H1 (cell line): ENCODE results near the gene DPEP1. TPM values are rescaled to one million over a fixed set of nuclear protein-coding genes. Genes with fewer than 3 reads are reported as not detected.

Experiments used
- CTCF ChIA-PET: fragments of 300-600 bp; sonication (Branson Sonifier 250); formaldehyde crosslinking; loops from one replicate; lab custom pipeline; 2021; ENCODE audit not compliant: partially characterized antibody; lab: Charles Lee
- POLR2A ChIA-PET: fragments of 300-600 bp; sonication (Branson Sonifier 250); formaldehyde crosslinking; loops from one replicate; lab custom pipeline; 2021; ENCODE audit warnings: inconsistent platforms; ENCODE audit not compliant: partially characterized antibody; lab: Charles Lee
- DNase-seq, 2 experiments: peaks; one replicate each; pipeline versions ENCODE4 v3.0.0 to v3.0.0-alpha.2; 2010 to 2022; ENCODE audit warnings: low spot score in 2 of 2, low read depth in 1 of 2, mixed read lengths in 1 of 2
- FAIRE-seq: peaks from 2 replicates; lab custom pipeline; 2011; peaks lifted over from hg19 to GRCh38; lab: Jason Lieb, UNC
- H2AFZ ChIP-seq: 2 replicates; pipeline ENCODE4 v1.8.1; 2012; ENCODE audit warnings: low read length, inconsistent platforms
- H2AK5ac ChIP-seq: 2 replicates; pipeline ENCODE4 v1.6.1; 2013; ENCODE audit warnings: low read depth, low read length
- H2BK120ac ChIP-seq: replicated peaks from 2 replicates; pipeline ENCODE3; 2013; ENCODE audit warnings: low read depth, low read length, inconsistent platforms
- H2BK12ac ChIP-seq: 2 replicates; pipeline ENCODE4 v1.6.1; 2013; ENCODE audit warnings: low read depth, low read length
- H2BK15ac ChIP-seq: 2 replicates; pipeline ENCODE4 v1.6.1; 2013; ENCODE audit warnings: low read length
- H2BK20ac ChIP-seq: 2 replicates; pipeline ENCODE4 v1.6.1; 2013; ENCODE audit warnings: low read length
- H2BK5ac ChIP-seq: 2 replicates; pipeline ENCODE4 v1.6.1; 2013; ENCODE audit warnings: low read depth, low read length
- H3K14ac ChIP-seq: 2 replicates; pipeline ENCODE4 v1.6.1; 2013; ENCODE audit warnings: inconsistent platforms; ENCODE audit not compliant: insufficient read length
- H3K18ac ChIP-seq: 2 replicates; pipeline ENCODE4 v1.6.1; 2013; ENCODE audit warnings: low read length; ENCODE audit errors: extremely low read depth
- H3K23ac ChIP-seq: 2 replicates; pipeline ENCODE4 v1.6.1; 2013; ENCODE audit warnings: inconsistent platforms; ENCODE audit not compliant: insufficient read length
- H3K23me2 ChIP-seq: 2 replicates; pipeline ENCODE4 v1.6.1; 2013; ENCODE audit warnings: low read depth, low read length
- H3K27ac ChIP-seq: 2 replicates; pipeline ENCODE4 v1.6.1; 2011; ENCODE audit warnings: low read depth, low read length, inconsistent platforms
- H3K27me3 ChIP-seq, 4 experiments: replicated peaks in 1 of 4; 1 replicate in 1 of 4; 2 replicates in 3 of 4; pipeline versions ENCODE4 v1.6.1 to v1.8.1; 2011 to 2013; ENCODE audit warnings: low read length in 3 of 4, mild to moderate bottlenecking in 3 of 4, inconsistent platforms in 2 of 4, mixed read lengths in 2 of 4, moderate library complexity in 1 of 4; ENCODE audit not compliant: control insufficient read depth in 3 of 4, insufficient read depth in 3 of 4; ENCODE audit errors: extremely low read depth in 1 of 4
- H3K36me3 ChIP-seq, 4 experiments: 2 replicates each; pipeline versions ENCODE4 v1.6.1 to v1.8.1; 2011 to 2013; ENCODE audit warnings: mild to moderate bottlenecking in 4 of 4, low read length in 3 of 4, moderate library complexity in 2 of 4, control low read depth in 1 of 4, inconsistent platforms in 1 of 4; ENCODE audit not compliant: insufficient read depth in 4 of 4, control insufficient read depth in 2 of 4
- H3K4ac ChIP-seq: replicated peaks from 2 replicates; pipeline ENCODE3; 2013; ENCODE audit warnings: low read length, low read depth, mixed read lengths, inconsistent platforms; ENCODE audit not compliant: insufficient read length
- H3K4me1 ChIP-seq, 4 experiments: replicated peaks in 1 of 4; 1 replicate in 1 of 4; 2 replicates in 3 of 4; pipeline versions ENCODE4 v1.6.1 to v1.8.1; 2011 to 2013; ENCODE audit warnings: low read length in 3 of 4, inconsistent platforms in 2 of 4, mixed read lengths in 1 of 4; ENCODE audit not compliant: insufficient read depth in 4 of 4, control insufficient read depth in 3 of 4
- H3K4me2 ChIP-seq, 2 experiments: 2 replicates each; pipeline versions ENCODE4 v1.6.1 to v1.8.1; 2011 to 2013; ENCODE audit warnings: low read depth in 2 of 2, low read length in 2 of 2, control low read depth in 1 of 2, inconsistent platforms in 1 of 2, mild to moderate bottlenecking in 1 of 2; ENCODE audit not compliant: insufficient read depth in 1 of 2
- H3K4me3 ChIP-seq, 4 experiments: fragments of 200-600, 300-600 bp in 1 of 4; sonication (generic), shearing (Covaris generic), sonication (Bioruptor Twin) in 1 of 4; 2 replicates each; pipeline versions ENCODE4 v1.5.1 to v1.8.1; 2011 to 2016; ENCODE audit warnings: low read length in 4 of 4, low read depth in 3 of 4, control low read depth in 2 of 4, inconsistent platforms in 2 of 4, mild to moderate bottlenecking in 2 of 4, mixed read lengths in 1 of 4, moderate library complexity in 1 of 4; ENCODE audit not compliant: insufficient read depth in 2 of 4; ENCODE audit errors: extremely low read depth in 1 of 4
- H3K56ac ChIP-seq: replicated peaks from 2 replicates; pipeline ENCODE3; 2013; ENCODE audit warnings: low read depth, mild to moderate bottlenecking, mixed read lengths, low read length, inconsistent platforms; ENCODE audit not compliant: insufficient read length
- H3K79me1 ChIP-seq: 2 replicates; pipeline ENCODE4 v1.6.1; 2013; ENCODE audit warnings: low read depth, low read length, control low read depth
- H3K79me2 ChIP-seq, 2 experiments: 2 replicates each; pipeline versions ENCODE4 v1.6.1 to v1.8.1; 2012 to 2013; ENCODE audit warnings: low read length in 2 of 2, mild to moderate bottlenecking in 2 of 2, inconsistent platforms in 1 of 2; ENCODE audit not compliant: insufficient read depth in 2 of 2, control insufficient read depth in 1 of 2
- H3K9ac ChIP-seq, 4 experiments: replicated peaks in 1 of 4; 1 replicate in 1 of 4; 2 replicates in 3 of 4; pipeline versions ENCODE4 v1.6.1 to v1.8.1; 2011 to 2013; ENCODE audit warnings: low read depth in 3 of 4, low read length in 3 of 4, control low read depth in 2 of 4, mild to moderate bottlenecking in 2 of 4, moderate library complexity in 2 of 4, inconsistent platforms in 1 of 4; ENCODE audit errors: extremely low read depth in 1 of 4
- H3K9me3 ChIP-seq, 2 experiments: 2 replicates each; pipeline versions ENCODE4 v1.6.1 to v1.8.1; 2012 to 2013; ENCODE audit warnings: mild to moderate bottlenecking in 2 of 2, moderate library complexity in 2 of 2, control low read depth in 1 of 2, inconsistent platforms in 1 of 2, low read depth in 1 of 2, low read length in 1 of 2, mixed read lengths in 1 of 2; ENCODE audit not compliant: insufficient read depth in 2 of 2
- H4K20me1 ChIP-seq, 2 experiments: replicated peaks in 1 of 2; 2 replicates each; pipeline versions ENCODE3 to v1.8.1; 2011 to 2013; ENCODE audit warnings: inconsistent platforms in 2 of 2, low read length in 2 of 2, mild to moderate bottlenecking in 1 of 2; ENCODE audit not compliant: insufficient read depth in 2 of 2, control insufficient read depth in 1 of 2
- H4K5ac ChIP-seq: 2 replicates; pipeline ENCODE4 v1.6.1; 2013; ENCODE audit warnings: low read length, low read depth, mixed read lengths, inconsistent platforms; ENCODE audit not compliant: insufficient read length
- H4K8ac ChIP-seq: 2 replicates; pipeline ENCODE4 v1.8.0; 2013; ENCODE audit warnings: mild to moderate bottlenecking, moderate library complexity, low read length, inconsistent platforms; ENCODE audit not compliant: insufficient read depth; ENCODE audit errors: extremely low read depth
- H4K91ac ChIP-seq: replicated peaks from 2 replicates; pipeline ENCODE3; 2013; ENCODE audit warnings: low read length, mixed read lengths, inconsistent platforms; ENCODE audit not compliant: insufficient read length
- BCL11A ChIP-seq, 2 experiments: IDR thresholded peaks; one replicate each; pipeline ENCODE4 v1.6.1; 2011; ENCODE audit warnings: low read depth in 2 of 2, low read length in 2 of 2, mild to moderate bottlenecking in 2 of 2
- CHD1 ChIP-seq: IDR thresholded peaks from 2 replicates; pipeline ENCODE4 v1.6.1; 2012; ENCODE audit warnings: low read depth, low read length, improper control_type of control experiment
- EP300 ChIP-seq, 2 experiments: IDR thresholded peaks; 1 replicate in 1 of 2; 2 replicates in 1 of 2; pipeline ENCODE4 v1.6.1; 2011 to 2012; ENCODE audit warnings: low read depth in 2 of 2, low read length in 2 of 2, mild to moderate bottlenecking in 2 of 2, borderline replicate concordance in 1 of 2, inconsistent platforms in 1 of 2, moderate library complexity in 1 of 2
- KDM4A ChIP-seq: IDR thresholded peaks from one replicate; pipeline ENCODE4 v1.7.1; 2012; ENCODE audit warnings: low read depth, mild to moderate bottlenecking, moderate library complexity, low read length, inconsistent platforms; ENCODE audit not compliant: severe bottlenecking
- RAD21 ChIP-seq, 2 experiments: IDR thresholded peaks in 1 of 2; conservative IDR thresholded peaks in 1 of 2; 2 replicates each; pipeline ENCODE4 v1.6.1; 2011; ENCODE audit warnings: low read depth in 2 of 2, low read length in 2 of 2, improper control_type of control experiment in 1 of 2, inconsistent platforms in 1 of 2, mild to moderate bottlenecking in 1 of 2, moderate library complexity in 1 of 2
- RBBP5 ChIP-seq: IDR thresholded peaks from 2 replicates; pipeline ENCODE4 v1.7.1; 2012; ENCODE audit warnings: low read depth, mild to moderate bottlenecking, inconsistent platforms, low read length, moderate library complexity, borderline replicate concordance
- SIX5 ChIP-seq: IDR thresholded peaks from 2 replicates; pipeline ENCODE4 v1.6.1; 2011; ENCODE audit warnings: mild to moderate bottlenecking, low read depth, low read length
- TAF7 ChIP-seq: optimal IDR thresholded peaks from 2 replicates; pipeline ENCODE3; 2011; ENCODE audit warnings: low read depth, mild to moderate bottlenecking, inconsistent platforms, low read length, moderate library complexity, borderline replicate concordance
- TCF12 ChIP-seq: IDR thresholded peaks from 2 replicates; pipeline ENCODE4 v1.6.1; 2011; ENCODE audit warnings: low read depth, mild to moderate bottlenecking, low read length
- WGBS, 2 experiments: shearing (Covaris generic) in 1 of 2; methylation state at CpG; one replicate each; pipeline versions ENCODE4 v1.1.6 to v1.1.7; 2013 to 2015; ENCODE audit warnings: low lambda C conversion rate in 2 of 2, mixed read lengths in 2 of 2, inconsistent platforms in 1 of 2, low coverage in 1 of 2, missing lambda C conversion rate in 1 of 2; ENCODE audit not compliant: insufficient replicate concordance in 2 of 2, insufficient coverage in 1 of 2, insufficient read length in 1 of 2; ENCODE audit errors: extremely low coverage in 1 of 2, missing lambda C conversion rate in 1 of 2; 5-methylcytosine and 5-hydroxymethylcytosine counted together
- polyA plus RNA-seq, 7 experiments: library from polyadenylated mRNA; depleted of rRNA in 3 of 7; stranded (reverse) in 5 of 7; unstranded in 2 of 7; fragments of >200 nt in 5 of 7; fragments of 200-250 nt in 2 of 7; gene quantifications; 1 replicate in 5 of 7; 2 replicates in 1 of 7; 4 replicates in 1 of 7; pipeline versions ENCODE4 v1.2.1 to v1.2.3, GENCODE V29; 2011 to 2013; ENCODE audit warnings: missing spikeins in 2 of 7, mixed read lengths in 2 of 7
- total RNA-seq: library from RNA; stranded (reverse); fragmentation: NEBNext Ultra II Directional; extraction: Animal tissue kit (Norgen Biotek cat#: 25700); gene quantifications from 2 replicates; pipeline ENCODE4 v1.2.1, GENCODE V29; 2021
- TF ChIP-seq, protein P1 (sequence below): IDR thresholded peaks from 2 replicates; pipeline ENCODE4 v1.6.1; 2011; ENCODE audit warnings: low read depth, mild to moderate bottlenecking, low read length; ENCODE audit not compliant: insufficient read depth

The DPEP1 gene
- total and polyA plus RNA-seq, 2 of the 8 experiments (the other 6 are each of a cell fraction or from before 2014, with no cell fraction given), result 2.8 to 3.1 TPM

DNA sequence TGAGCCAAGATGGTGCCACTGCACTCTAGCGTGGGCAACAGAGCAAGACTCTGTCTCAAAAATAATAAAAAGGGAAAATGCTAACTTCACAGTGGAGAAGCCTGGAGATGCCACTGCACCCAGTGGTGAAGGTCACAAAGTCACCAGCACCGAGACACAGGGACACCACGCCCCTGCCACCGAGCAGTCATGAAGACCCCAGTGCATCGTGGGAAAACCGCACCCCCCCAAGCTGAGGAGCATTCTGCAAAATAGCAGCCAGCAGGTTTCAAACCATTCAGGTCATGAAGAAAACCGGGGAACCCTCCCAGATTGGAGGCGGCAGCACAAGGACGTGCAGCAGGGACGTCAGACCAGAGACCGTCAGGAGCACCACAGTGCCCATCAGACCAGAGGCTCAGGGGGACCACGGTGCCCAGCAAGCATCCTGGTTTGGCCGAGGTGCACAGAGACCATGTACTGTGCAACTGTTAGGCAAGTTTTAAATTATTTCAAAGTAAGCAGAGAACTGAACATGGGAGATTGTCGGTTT, 30.4 kb downstream of the DPEP1 start:
- Histone ChIP-seq H3K27me3 (no peaks in the 10 kb centered on the region), H2BK12ac (no peak overlapping the region), H3K79me2 (no peaks in the 10 kb centered on the region), H3K36me3 (peaks cover 8 to 23% (median 20%) of the 10 kb centered on the region in 4 experiments; a peak in 7 of 8 replicates), H3K79me1 (no peaks in the 10 kb centered on the region), H3K18ac (no peak overlapping the region), H3K23ac (no peak overlapping the region), H3K4me1 (no peaks in the 10 kb centered on the region), H3K4me3 (no peak overlapping the region), H4K20me1 (peaks cover 0 to 8% of the 10 kb centered on the region in 2 experiments), H2AFZ (no peak overlapping the region), H3K4me2 (no peak overlapping the region), H2BK120ac (no peak overlapping the region), H4K5ac (no peak overlapping the region), H2AK5ac (no peak overlapping the region), H2BK15ac (no peak overlapping the region), H2BK20ac (no peak overlapping the region), H3K9ac (no peak overlapping the region; a peak in 1 of 7 replicates), H3K23me2 (no peaks in the 10 kb centered on the region; the same call in 1 of the 2 replicates), H3K9me3 (no peaks in the 10 kb centered on the region), H3K14ac (no peak overlapping the region), H2BK5ac (no peak overlapping the region), H3K4ac (no peak overlapping the region), H3K27ac (no peak overlapping the region), H4K91ac (no peak overlapping the region), H3K56ac (no peak overlapping the region), H4K8ac (no peak overlapping the region)
- TF ChIP-seq EP300 (IDR thresholded peaks at IDR 0.05; ENCODE audit: borderline replicate concordance in 1 of 2, low read depth in 2 of 2, low read length in 2 of 2) (no peak), SIX5 (no peak), CHD1 (no peak), BCL11A (IDR thresholded peaks at IDR 0.05; ENCODE audit: low read depth in 2 of 2, low read length in 2 of 2) (no peak), RBBP5 (no peak), KDM4A (no peak), TCF12 (no peak), TAF7 (no peak), RAD21 (IDR thresholded peaks at IDR 0.05 in 1 of 2, conservative IDR thresholded peaks at IDR 0.05 in 1 of 2; ENCODE audit: low read depth in 2 of 2, low read length in 2 of 2) (no peak)
- TF ChIP-seq, protein P1, sequence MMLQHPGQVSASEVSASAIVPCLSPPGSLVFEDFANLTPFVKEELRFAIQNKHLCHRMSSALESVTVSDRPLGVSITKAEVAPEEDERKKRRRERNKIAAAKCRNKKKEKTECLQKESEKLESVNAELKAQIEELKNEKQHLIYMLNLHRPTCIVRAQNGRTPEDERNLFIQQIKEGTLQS, result no peak
- CTCF ChIA-PET, result interaction anchor here (1.1 to 5.6 kb wide), 4 partner anchors 14 to 78 kb away, joined by 3 to 56 read pairs (median 19); partner anchors contain the start of gene DPEP1
- POLR2A ChIA-PET, result interaction anchor here (1.5 to 3.6 kb wide), 3 partner anchors 9 to 79 kb away, joined by 3 to 21 read pairs (median 11); no protein-coding TSS in a partner anchor
- 87% methylated on average over 14 of the region's 14 CpGs; no CpG with 5 or more reads in 1 of the 2 experiments for WGBS, 2 experiments
- DNase-seq (no peak), FAIRE-seq (no peak)
